GM18526 (cell line): ENCODE measurements around the gene SDK1.

Experiments
- POLR2A ChIP-seq: IDR thresholded peaks from 3 replicates; pipeline ENCODE4 v1.6.1; 2011; ENCODE audit not compliant: insufficient read length; ENCODE audit errors: extremely low read depth

Gene SDK1

GRCh38 chr7:3781607-3782006 lies 480.6 kb downstream of the SDK1 start:
- no peak for TF ChIP-seq POLR2A

DNA sequence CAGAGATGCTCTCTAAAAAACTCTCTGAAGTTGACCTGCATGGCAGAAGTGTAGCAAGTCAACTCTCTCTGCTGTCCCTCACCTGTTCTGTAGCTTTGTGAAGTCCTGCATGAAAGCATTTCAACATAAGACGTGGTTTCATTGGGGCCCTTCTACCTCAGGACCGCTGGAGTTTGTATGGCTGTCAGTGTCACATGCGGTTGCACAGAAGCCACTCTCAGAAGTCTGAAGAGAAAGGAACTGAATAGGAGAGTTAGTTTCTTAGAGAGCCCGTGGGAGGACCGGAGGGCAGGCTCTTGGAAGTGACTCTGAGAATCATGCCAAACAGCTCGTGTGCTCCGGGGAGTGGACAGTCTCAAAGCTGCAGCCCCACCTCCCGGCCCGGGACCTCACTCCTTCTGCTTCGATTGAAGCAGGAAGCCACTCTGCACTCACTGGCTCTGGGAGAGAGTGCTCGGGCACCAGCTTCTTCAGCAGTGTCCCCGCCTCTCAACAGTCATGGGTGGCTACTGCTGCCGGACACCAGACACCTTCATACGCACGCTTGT lies 486.7 kb downstream of the SDK1 start:
- TF ChIP-seq POLR2A, result no peak

- no peak for TF ChIP-seq POLR2A
Measured at GRCh38 chr7:3790803-3791202, 489.8 kb downstream of the SDK1 start.

- TF ChIP-seq POLR2A, result no peak
Measured at GRCh38 chr7:3791327-3791726, 490.3 kb downstream of the SDK1 start.

GRCh38 chr7:3795141-3795540 lies 494.1 kb downstream of the SDK1 start:
- TF ChIP-seq POLR2A, result no peak

- no peak for TF ChIP-seq POLR2A
Measured at GRCh38 chr7:3795781-3796180, 494.7 kb downstream of the SDK1 start.

DNA sequence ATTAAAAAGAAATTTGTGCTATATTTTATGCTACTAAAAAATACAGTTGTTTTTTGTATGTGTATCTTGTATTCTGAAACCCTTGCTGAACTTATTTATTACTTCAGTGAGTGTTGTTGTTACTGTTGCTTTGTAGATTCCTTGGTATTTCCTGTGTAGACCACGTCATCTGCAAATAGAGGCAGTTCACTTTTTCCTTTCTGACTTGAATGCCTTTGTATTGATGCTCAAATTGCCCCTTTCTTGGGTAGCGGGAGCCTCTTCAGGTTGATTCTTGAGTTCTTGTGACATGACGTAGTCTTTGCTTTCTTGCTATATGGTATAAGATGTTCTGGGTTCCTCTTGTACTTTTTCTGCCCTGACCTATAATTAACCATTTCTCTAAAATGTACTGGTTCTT lies 504.1 kb downstream of the SDK1 start:
- TF ChIP-seq POLR2A, result no peak

DNA sequence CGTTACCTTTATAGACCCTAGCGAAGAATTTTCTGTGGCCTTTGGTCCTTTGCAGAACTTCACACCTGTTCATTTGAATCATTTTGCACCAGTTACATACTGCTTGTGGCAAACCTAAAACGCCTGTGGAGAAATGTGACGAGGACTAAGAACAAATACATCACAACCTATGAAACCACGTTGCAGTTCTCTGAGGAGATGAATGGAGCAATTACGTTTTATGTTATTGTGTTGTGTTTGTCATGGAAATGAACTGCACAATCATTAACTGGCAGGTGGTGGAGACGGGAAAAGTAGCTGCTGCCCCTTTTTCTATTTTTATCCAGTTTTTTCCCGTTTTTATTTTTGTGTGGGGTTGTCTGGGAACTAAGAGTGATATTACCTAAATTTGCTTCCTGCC lies 505.5 kb downstream of the SDK1 start:
- no peak for TF ChIP-seq POLR2A

DNA sequence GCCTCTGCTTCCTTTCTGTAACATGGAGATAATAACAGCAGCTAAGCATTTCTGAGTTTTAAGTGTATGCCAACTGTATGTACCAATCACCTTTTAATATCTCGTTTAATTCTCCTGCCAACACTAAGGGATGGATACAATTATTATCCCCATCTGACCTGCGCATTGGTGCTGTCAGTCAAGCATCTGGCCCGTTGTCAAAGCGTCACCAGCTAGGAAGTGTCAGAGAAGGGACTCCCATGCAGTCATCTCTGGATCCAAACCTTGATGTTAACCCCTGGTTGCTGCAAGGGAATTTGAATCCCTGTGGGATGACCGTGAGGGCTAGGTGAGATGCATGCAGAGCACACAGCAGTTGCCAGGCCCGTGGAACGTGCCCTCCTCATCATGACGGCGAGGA lies 506.8 kb downstream of the SDK1 start:
- TF ChIP-seq POLR2A, result no peak

DNA sequence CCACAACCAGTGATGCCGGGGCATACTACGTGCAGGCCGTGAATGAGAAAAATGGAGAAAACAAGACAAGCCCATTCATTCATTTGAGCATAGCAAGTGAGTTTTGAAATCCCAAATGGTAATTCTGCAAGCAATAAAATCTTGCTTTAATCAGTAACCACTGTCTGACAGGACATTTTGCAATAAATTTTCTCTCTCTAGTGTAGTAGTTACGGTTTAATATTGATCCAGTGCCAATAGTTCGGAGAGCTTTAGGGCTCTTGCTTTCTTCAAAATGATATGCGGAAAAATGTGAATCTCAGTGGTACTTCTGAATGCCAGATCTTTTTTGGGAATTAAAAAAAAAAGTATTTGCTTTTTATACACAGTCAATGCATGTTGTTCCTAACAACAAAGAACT lies 520.4 kb downstream of the SDK1 start:
- no peak for TF ChIP-seq POLR2A

DNA sequence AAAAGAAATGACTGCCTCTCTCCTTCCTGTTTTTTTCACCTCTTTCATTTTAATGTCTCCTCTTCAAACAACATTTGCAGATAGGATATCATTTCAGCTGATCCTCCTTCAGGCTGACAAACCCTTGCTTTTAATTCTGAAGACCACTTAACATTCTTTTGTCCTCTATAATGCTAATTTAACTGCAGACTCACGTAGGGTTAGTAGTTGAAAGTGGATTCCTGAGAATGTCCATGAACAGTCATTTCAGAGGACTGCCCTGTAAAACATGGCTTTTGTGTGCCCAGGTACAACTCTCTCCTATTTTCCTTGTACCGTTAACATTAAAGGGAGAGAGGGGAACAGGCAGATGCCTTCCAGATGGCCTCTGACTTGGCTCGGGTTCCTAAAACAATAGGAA lies 524.4 kb downstream of the SDK1 start:
- TF ChIP-seq POLR2A, result no peak

GRCh38 chr7:3832199-3832598 lies 531.1 kb downstream of the SDK1 start:
- TF ChIP-seq POLR2A, result no peak

DNA sequence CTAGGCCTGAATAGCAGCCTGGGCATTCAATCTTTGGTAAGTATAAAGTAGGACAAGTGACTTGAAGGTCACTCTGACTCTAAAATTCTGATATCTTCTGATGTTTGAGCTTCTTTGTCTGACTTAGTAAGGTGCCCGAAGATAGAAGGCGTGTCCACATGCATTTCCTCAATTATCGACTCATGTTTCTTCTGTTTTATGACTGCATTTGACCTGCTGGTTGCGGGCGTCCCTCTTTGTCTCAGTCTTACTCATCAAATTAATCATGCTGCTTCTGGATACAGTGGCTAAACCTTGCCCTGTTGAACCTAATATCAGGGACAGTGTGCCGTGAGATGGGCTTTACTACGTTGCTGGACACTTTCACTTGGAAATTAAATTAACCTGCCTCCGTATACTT lies 534.1 kb downstream of the SDK1 start:
- TF ChIP-seq POLR2A, result no peak

- TF ChIP-seq POLR2A, result no peak
Measured at GRCh38 chr7:3836855-3837254, 535.8 kb downstream of the SDK1 start.

DNA sequence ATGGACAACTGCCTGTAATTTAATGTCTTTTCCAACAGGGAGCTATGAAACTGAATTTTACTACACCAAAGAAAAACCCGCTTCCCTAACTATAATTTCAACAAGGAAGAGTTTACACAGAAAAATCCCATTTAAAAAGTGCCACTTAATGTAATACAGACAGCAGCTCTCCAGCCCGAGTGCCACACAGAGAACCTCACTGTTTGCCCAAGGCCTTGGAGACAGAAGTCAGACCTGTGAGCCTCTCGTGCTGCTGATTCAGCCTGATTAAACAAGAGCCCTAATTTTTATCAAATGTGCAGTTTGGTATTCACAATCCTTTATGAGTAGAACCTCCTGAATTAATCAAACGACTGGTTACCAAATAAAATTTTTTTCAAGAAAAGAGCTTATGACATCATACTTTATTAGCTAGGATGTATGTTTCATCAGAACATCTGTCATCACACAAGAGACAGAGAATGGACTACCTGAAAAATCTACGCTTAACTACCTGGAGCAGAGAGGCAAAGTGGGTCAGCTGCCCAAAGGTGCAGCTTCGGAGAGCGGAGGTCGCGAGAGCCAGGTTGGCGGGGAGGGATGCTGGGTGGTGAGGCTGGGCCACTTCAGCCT lies 543.6 kb downstream of the SDK1 start:
- no peak for TF ChIP-seq POLR2A

GRCh38 chr7:3846738-3847137 lies 545.7 kb downstream of the SDK1 start:
- no peak for TF ChIP-seq POLR2A

DNA sequence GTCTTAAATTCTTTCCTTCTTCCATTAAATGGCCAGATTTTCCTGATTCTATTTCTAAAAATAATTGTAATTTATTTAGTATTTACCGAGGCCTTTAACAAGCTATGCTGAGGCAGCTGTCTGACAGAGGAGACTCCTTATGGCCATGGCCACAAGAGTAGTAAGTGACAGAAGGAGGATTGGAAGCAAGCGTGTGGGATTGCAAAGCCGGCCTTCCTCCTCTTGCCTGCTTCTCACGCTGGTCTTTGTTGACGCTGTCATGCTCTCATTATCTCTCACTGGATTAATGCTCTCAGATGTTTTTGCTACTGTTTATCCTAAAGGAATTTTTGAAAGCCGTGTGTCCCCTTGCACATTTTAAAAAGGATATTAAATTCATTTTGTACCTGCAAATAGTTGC lies 546.3 kb downstream of the SDK1 start:
- no peak for TF ChIP-seq POLR2A
